ENCODE measurements around the gene CYP51A1. TPM values are rescaled to one million over a fixed set of nuclear protein-coding genes. Genes with fewer than 3 reads are reported as not detected.

The CYP51A1 gene
- total and polyA plus RNA-seq, 2 of the 13 experiments (the other 11 are each of a cell fraction or from before 2014, with no cell fraction given): 15.4 to 260 TPM

GRCh38 chr7:92133737-92134270, 473 bp downstream of the CYP51A1 start (continued):
- TF ChIP-seq GFI1 (CRISPR knock-in tag; IDR thresholded peaks at IDR 0.05; ENCODE audit: borderline replicate concordance) (no peak), ZNF20 (CRISPR knock-in tag; IDR thresholded peaks at IDR 0.05) (no peak), ZNF674 (CRISPR knock-in tag; IDR thresholded peaks at IDR 0.05; ENCODE audit: low read depth) (no peak), SALL1 (CRISPR knock-in tag; IDR thresholded peaks at IDR 0.05) (no peak), ZBTB7B (CRISPR knock-in tag; IDR thresholded peaks at IDR 0.05) (peak; percentile 99), PAX8 (CRISPR knock-in tag; IDR thresholded peaks at IDR 0.05; ENCODE audit: borderline replicate concordance) (no peak), ZFP82 (CRISPR knock-in tag; IDR thresholded peaks at IDR 0.05; ENCODE audit: borderline replicate concordance) (0 out of 2 replicates have a peak, but pooled peaks have one; percentile 11), ZNF331 (CRISPR knock-in tag; IDR thresholded peaks at IDR 0.05) (0 out of 2 replicates have a peak, but pooled peaks have one; percentile 24), EEA1 (CRISPR knock-in tag; IDR thresholded peaks at IDR 0.05; ENCODE audit: borderline replicate concordance) (no peak), BRCA1 (CRISPR knock-in tag; IDR thresholded peaks at IDR 0.05) (no peak), MYPOP (CRISPR knock-in tag; IDR thresholded peaks at IDR 0.05) (no peak), RARA (CRISPR knock-in tag; IDR thresholded peaks at IDR 0.05) (peak; percentile 30; the same call in 1 of the 2 replicates), PITX1 (CRISPR knock-in tag; IDR thresholded peaks at IDR 0.05) (no peak), CERS6 (CRISPR knock-in tag; IDR thresholded peaks at IDR 0.05) (no peak), KDM4B (CRISPR knock-in tag; IDR thresholded peaks at IDR 0.05) (no peak), PAXIP1 (CRISPR knock-in tag; conservative IDR thresholded peaks at IDR 0.05) (no peak), FOSL2 (CRISPR knock-in tag; IDR thresholded peaks at IDR 0.05) (no peak)
- TF ChIP-seq, protein P1, sequence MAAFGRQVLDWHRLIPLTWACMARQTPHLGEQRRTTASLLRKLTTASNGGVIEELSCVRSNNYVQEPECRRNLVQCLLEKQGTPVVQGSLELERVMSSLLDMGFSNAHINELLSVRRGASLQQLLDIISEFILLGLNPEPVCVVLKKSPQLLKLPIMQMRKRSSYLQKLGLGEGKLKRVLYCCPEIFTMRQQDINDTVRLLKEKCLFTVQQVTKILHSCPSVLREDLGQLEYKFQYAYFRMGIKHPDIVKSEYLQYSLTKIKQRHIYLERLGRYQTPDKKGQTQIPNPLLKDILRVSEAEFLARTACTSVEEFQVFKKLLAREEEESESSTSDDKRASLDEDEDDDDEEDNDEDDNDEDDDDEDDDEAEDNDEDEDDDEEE (CRISPR knock-in tag; IDR thresholded peaks at IDR 0.05): 0 out of 2 replicates have a peak, but pooled peaks have one; percentile 11
- TF ChIP-seq, protein P2, sequence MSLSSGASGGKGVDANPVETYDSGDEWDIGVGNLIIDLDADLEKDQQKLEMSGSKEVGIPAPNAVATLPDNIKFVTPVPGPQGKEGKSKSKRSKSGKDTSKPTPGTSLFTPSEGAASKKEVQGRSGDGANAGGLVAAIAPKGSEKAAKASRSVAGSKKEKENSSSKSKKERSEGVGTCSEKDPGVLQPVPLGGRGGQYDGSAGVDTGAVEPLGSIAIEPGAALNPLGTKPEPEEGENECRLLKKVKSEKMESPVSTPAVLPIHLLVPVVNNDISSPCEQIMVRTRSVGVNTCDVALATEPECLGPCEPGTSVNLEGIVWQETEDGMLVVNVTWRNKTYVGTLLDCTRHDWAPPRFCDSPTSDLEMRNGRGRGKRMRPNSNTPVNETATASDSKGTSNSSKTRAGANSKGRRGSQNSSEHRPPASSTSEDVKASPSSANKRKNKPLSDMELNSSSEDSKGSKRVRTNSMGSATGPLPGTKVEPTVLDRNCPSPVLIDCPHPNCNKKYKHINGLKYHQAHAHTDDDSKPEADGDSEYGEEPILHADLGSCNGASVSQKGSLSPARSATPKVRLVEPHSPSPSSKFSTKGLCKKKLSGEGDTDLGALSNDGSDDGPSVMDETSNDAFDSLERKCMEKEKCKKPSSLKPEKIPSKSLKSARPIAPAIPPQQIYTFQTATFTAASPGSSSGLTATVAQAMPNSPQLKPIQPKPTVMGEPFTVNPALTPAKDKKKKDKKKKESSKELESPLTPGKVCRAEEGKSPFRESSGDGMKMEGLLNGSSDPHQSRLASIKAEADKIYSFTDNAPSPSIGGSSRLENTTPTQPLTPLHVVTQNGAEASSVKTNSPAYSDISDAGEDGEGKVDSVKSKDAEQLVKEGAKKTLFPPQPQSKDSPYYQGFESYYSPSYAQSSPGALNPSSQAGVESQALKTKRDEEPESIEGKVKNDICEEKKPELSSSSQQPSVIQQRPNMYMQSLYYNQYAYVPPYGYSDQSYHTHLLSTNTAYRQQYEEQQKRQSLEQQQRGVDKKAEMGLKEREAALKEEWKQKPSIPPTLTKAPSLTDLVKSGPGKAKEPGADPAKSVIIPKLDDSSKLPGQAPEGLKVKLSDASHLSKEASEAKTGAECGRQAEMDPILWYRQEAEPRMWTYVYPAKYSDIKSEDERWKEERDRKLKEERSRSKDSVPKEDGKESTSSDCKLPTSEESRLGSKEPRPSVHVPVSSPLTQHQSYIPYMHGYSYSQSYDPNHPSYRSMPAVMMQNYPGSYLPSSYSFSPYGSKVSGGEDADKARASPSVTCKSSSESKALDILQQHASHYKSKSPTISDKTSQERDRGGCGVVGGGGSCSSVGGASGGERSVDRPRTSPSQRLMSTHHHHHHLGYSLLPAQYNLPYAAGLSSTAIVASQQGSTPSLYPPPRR (CRISPR knock-in tag; IDR thresholded peaks at IDR 0.05; ENCODE audit: borderline replicate concordance): 0 out of 2 replicates have a peak, but pooled peaks have one; percentile 9

Measured in HepG2 (cell line).